ENCODE measurements around the gene TPSG1. TPM values are rescaled to one million over a fixed set of nuclear protein-coding genes. Genes with fewer than 3 reads are reported as not detected.

Gene TPSG1
- total and polyA plus RNA-seq, 2 of the 13 experiments (the other 11 are each of a cell fraction or from before 2014, with no cell fraction given): not detected

DNA sequence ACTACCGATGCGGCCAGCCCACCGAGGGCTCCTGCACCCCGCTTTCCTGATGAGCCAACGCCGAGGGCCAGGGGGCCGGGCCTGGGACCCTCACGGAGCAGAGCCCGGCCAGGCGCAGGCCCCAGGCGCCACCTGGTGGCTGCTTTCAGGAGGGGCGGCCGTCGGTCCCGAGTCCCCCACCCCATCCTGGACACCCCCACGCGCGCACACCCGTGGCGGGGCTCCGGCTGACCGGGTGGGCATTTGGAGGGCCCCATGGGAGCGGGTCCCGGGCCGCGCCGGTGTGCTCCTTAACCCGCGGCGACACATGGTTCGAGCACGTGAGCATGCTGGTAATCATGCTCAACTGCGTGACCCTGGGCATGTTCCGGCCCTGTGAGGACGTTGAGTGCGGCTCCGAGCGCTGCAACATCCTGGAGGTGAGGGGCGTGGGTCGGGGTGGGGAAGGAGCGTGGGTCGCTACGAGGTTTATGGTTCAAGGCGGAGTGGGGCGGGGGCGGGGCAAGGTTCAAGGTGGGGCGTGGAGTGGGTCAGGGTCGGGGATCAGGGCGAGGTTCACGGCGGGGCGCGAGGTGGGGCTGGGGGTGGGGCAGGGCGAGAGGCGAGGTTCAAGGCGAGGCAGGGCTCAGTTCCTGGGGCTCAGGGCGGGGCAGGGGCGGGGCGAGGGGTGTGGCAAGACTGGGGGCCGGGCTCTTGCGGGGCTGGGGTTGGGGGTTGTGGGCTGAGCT, 30.2 kb downstream of the TPSG1 start:
- intact Hi-C loops (cut with micrococcal nuclease; ENCODE audit: unreplicated experiment) (loop anchor here (1.0 kb wide), 1 partner anchor 89 kb away; no protein-coding TSS in a partner anchor), in situ Hi-C loops (cut with HindIII; ENCODE audit: extremely low pct_ligation_motif_present, low pct_unique_long_range_greater_than_20kb) (loop anchor here (5.0 kb wide), 1 partner anchor 83 kb away; no protein-coding TSS in a partner anchor)
- DNase-seq (ENCODE audit: low spot score) (no peak), FAIRE-seq (no peak), ATAC-seq (peak; percentile 48)
- Histone ChIP-seq H2AFZ (ENCODE audit: low read length) (no peak overlapping the region), H3K9me3 (ENCODE audit: low read length) (no peaks in the 10 kb centered on the region), H3K4me2 (ENCODE audit: low read depth, low read length) (no peak overlapping the region), H3K27ac (ENCODE audit: extremely low read length, insufficient read depth, low read length) (no peak overlapping the region), H3K4me1 (ENCODE audit: insufficient read depth, low read length) (peaks cover 31% of the 10 kb centered on the region), H3K9ac (ENCODE audit: insufficient read depth, low read depth, low read length) (no peak overlapping the region), H3K4me3 (replicated peaks in 1 of 3; ENCODE audit: insufficient read depth in 1 of 3, low read depth in 2 of 3, low read length in 3 of 3) (no peak overlapping the region), H3K27me3 (ENCODE audit: control insufficient read depth in 1 of 2, insufficient read depth in 2 of 2, low read length in 2 of 2) (peaks cover 2 to 33% of the 10 kb centered on the region in 2 experiments; a peak in 4 of 5 replicates), H3K36me3 (replicated peaks in 1 of 2; ENCODE audit: control insufficient read depth in 1 of 2, insufficient read depth in 2 of 2, low read length in 2 of 2) (no peaks in the 10 kb centered on the region), H3K79me2 (ENCODE audit: insufficient read depth, low read length) (no peaks in the 10 kb centered on the region), H4K20me1 (ENCODE audit: insufficient read depth, low read length) (peaks cover 29% of the 10 kb centered on the region; the same call in 1 of the 2 replicates)
- ChIA-PET POLR2A (no interaction called here), CTCF (ENCODE audit: low intra/inter-chr PET ratio, low total read pairs) (interaction anchor here (1.4 to 1.7 kb wide), 2 partner anchors 10 to 92 kb away, joined by 3 to 6 read pairs; no protein-coding TSS in a partner anchor)
- WGBS (ENCODE audit: low lambda C conversion rate): 30% methylated on average over 24 of the region's 61 CpGs
- BruUV-seq (replicated peaks): no TSS peak
- no peak for TF ChIP-seq PITX1 (CRISPR knock-in tag; IDR thresholded peaks at IDR 0.05)
- 0 out of 2 replicates have a peak, but pooled peaks have one; percentile 54 for TF ChIP-seq BHLHE40 (IDR thresholded peaks at IDR 0.05; ENCODE audit: low read length)
- TF ChIP-seq SPEN (CRISPR knock-in tag; IDR thresholded peaks at IDR 0.05; ENCODE audit: low read depth): no peak
- TF ChIP-seq, protein P1, sequence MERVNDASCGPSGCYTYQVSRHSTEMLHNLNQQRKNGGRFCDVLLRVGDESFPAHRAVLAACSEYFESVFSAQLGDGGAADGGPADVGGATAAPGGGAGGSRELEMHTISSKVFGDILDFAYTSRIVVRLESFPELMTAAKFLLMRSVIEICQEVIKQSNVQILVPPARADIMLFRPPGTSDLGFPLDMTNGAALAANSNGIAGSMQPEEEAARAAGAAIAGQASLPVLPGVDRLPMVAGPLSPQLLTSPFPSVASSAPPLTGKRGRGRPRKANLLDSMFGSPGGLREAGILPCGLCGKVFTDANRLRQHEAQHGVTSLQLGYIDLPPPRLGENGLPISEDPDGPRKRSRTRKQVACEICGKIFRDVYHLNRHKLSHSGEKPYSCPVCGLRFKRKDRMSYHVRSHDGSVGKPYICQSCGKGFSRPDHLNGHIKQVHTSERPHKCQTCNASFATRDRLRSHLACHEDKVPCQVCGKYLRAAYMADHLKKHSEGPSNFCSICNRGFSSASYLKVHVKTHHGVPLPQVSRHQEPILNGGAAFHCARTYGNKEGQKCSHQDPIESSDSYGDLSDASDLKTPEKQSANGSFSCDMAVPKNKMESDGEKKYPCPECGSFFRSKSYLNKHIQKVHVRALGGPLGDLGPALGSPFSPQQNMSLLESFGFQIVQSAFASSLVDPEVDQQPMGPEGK (CRISPR knock-in tag; IDR thresholded peaks at IDR 0.05): peak; percentile 58
- TF ChIP-seq NFIB (CRISPR knock-in tag; IDR thresholded peaks at IDR 0.05; ENCODE audit: borderline replicate concordance): no peak
- TF ChIP-seq, protein P2, sequence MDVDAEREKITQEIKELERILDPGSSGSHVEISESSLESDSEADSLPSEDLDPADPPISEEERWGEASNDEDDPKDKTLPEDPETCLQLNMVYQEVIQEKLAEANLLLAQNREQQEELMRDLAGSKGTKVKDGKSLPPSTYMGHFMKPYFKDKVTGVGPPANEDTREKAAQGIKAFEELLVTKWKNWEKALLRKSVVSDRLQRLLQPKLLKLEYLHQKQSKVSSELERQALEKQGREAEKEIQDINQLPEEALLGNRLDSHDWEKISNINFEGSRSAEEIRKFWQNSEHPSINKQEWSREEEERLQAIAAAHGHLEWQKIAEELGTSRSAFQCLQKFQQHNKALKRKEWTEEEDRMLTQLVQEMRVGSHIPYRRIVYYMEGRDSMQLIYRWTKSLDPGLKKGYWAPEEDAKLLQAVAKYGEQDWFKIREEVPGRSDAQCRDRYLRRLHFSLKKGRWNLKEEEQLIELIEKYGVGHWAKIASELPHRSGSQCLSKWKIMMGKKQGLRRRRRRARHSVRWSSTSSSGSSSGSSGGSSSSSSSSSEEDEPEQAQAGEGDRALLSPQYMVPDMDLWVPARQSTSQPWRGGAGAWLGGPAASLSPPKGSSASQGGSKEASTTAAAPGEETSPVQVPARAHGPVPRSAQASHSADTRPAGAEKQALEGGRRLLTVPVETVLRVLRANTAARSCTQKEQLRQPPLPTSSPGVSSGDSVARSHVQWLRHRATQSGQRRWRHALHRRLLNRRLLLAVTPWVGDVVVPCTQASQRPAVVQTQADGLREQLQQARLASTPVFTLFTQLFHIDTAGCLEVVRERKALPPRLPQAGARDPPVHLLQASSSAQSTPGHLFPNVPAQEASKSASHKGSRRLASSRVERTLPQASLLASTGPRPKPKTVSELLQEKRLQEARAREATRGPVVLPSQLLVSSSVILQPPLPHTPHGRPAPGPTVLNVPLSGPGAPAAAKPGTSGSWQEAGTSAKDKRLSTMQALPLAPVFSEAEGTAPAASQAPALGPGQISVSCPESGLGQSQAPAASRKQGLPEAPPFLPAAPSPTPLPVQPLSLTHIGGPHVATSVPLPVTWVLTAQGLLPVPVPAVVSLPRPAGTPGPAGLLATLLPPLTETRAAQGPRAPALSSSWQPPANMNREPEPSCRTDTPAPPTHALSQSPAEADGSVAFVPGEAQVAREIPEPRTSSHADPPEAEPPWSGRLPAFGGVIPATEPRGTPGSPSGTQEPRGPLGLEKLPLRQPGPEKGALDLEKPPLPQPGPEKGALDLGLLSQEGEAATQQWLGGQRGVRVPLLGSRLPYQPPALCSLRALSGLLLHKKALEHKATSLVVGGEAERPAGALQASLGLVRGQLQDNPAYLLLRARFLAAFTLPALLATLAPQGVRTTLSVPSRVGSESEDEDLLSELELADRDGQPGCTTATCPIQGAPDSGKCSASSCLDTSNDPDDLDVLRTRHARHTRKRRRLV (CRISPR knock-in tag; IDR thresholded peaks at IDR 0.05): no peak
- no peak for TF ChIP-seq BRD4 (CRISPR knock-in tag; IDR thresholded peaks at IDR 0.05)
- TF ChIP-seq ZNF549 (CRISPR knock-in tag; IDR thresholded peaks at IDR 0.05): no peak
- TF ChIP-seq FOXO1 (CRISPR knock-in tag; IDR thresholded peaks at IDR 0.05): no peak
- TF ChIP-seq ZNF30 (CRISPR knock-in tag; IDR thresholded peaks at IDR 0.05): no peak
- peak; percentile 96 for TF ChIP-seq RAD21 (CRISPR knock-in tag; IDR thresholded peaks at IDR 0.05)
- no peak for TF ChIP-seq ZNF180 (CRISPR knock-in tag; IDR thresholded peaks at IDR 0.05; ENCODE audit: borderline replicate concordance, low read depth)
- TF ChIP-seq NFATC3 (CRISPR knock-in tag; IDR thresholded peaks at IDR 0.05): no peak
- TF ChIP-seq EEA1 (CRISPR knock-in tag; IDR thresholded peaks at IDR 0.05; ENCODE audit: borderline replicate concordance): no peak
- TF ChIP-seq FOXA1 (IDR thresholded peaks at IDR 0.05): no peak
- TF ChIP-seq FOXA1 (CRISPR knock-in tag; IDR thresholded peaks at IDR 0.05): no peak
- TF ChIP-seq ZNF615 (CRISPR knock-in tag; IDR thresholded peaks at IDR 0.05; ENCODE audit: borderline replicate concordance): no peak

Data from HepG2 (cell line).